Measurements from ENCODE around the gene HOXA9.

The HOXA9 gene

GRCh38 chr7:27165089-27165995 is at the start of gene HOXA9:
Gene HOXA9, minus strand, starts transcription at chr7:27165537. Its CDS starts 80 bp downstream, at chr7:27165457.
- no peak for DNase-seq (ENCODE audit: low read depth)

DNA sequence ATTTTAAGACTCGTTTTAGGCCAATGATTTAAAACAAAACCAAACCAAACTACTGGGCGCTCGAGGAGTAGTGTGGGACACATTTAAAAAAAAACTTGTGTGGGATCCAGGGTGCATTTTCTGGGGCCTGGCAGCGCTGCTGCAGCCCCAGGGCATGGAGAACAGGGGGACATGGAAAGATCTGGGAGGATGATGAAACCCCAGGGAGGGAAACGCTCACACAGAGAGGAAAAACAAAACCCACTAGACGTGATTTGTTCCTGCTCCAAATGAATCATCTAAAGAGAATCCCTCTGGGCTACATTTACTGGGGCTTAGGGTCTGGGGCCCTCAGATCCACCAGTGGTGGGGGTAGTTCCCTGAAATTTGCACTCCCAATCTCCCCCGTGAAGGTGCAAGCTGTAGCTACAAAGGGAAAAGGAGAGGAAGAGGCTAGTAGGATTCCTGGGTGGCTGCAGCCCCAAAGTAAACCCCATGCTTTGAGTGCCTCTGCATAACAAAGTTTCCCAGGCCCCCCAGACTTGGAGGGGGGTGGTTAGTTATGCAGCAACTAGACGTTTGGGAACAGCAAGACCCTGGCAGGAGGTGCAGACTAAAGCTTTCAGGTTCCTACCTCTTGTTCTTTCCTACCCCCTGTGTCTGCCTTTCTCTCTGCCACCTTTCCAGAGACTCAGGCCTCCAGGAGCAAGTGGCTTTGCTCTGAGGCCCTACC is 49.1 kb upstream of the HOXA9 start:
- no peak for DNase-seq (ENCODE audit: low read depth)

DNA sequence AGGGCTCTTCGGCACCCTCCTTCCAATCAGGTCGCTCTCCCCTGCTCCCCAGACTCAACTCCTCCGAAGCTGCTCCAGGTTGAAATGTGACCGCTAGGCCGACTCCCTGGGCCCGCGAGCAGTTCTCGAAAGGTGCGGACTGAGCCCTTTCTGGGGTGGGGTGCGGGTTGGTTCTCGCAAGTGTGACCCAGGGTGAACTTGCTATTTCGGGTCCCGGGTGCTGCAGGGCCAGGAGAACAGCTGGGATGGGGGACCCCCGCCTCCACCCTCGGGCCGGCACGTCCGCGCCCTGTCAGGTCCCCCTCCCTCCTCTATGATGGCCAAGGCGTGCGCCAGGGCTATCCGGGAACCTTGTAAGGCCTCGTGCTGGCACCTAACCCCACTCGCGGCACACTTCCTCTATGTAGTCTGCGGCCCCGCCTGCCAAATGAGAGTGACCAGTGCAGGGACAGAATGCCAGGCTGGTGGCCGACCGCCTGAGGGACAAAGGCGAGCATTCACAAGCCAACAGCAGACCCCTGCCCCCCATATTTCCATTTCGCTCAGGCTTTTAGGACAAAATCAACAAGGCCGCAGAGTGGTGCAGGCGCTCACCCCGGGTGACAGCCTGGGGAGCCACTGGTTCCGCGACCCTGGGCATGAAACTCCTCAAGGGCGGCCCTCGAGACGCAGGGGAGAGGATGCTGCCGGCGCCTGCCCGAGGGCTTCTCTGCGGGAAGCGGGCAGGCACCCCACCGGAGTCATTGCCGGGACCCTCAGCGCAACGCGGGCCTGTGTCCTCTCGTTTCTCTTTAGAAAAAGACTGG is 48.3 kb upstream of the HOXA9 start:
- DNase-seq (ENCODE audit: low read depth) = no peak

GRCh38 chr7:27212497-27213432 is 47.4 kb upstream of the HOXA9 start:
- DNase-seq (ENCODE audit: low read depth) = no peak

GRCh38 chr7:27211764-27212204 is 46.4 kb upstream of the HOXA9 start:
- no peak for DNase-seq (ENCODE audit: low read depth)

DNA sequence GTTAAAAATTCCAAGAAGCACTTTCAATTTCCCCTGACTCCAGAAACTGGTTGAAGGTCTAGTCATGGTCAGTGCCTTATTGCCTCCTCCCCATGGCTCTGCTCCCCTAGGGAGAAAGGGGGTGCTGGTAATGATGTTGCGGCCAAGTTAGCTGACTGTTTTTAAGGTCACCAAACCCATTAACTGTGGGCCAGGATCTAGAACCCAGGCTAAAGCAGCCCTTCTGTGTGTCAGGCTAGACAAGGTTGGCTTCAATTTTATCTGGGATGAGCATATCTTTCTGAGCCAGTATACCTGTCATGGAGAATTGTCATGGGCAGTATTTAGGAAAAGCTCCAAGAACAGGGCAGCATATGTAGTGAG is 45.7 kb upstream of the HOXA9 start:
- no peak for DNase-seq (ENCODE audit: low read depth)

DNA sequence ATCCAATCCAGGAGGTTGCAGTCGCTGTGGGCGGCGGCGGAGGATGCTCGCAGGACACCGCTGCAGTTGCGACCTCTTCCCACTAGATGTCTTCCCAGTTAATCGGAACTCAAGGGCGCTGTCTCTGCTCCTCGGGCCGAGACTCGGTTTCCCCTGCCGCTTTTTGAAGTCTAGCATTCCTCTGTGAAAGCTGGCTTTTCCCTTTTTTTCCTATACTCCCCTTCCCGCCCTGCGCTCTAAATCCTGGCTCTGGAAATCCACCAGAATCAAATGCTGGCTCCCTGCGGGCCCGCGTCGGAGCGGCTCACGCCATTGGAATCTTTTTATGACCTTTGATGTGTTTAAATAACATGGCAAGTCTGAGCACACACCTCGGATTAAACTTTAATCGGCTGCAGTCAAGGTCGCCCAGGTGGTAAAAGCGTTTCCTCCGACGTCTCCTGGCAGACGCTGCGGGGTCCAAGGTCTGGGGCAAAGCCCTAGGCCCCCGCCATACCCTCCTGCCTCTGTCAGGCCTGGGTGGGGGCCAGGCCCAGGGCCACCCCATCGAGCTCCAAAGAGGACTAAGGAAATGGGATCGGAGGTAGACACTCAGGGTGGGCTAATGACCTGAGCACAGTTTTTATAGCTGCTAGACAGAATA is 45.2 kb upstream of the HOXA9 start:
- DNase-seq (ENCODE audit: low read depth) = no peak

DNA sequence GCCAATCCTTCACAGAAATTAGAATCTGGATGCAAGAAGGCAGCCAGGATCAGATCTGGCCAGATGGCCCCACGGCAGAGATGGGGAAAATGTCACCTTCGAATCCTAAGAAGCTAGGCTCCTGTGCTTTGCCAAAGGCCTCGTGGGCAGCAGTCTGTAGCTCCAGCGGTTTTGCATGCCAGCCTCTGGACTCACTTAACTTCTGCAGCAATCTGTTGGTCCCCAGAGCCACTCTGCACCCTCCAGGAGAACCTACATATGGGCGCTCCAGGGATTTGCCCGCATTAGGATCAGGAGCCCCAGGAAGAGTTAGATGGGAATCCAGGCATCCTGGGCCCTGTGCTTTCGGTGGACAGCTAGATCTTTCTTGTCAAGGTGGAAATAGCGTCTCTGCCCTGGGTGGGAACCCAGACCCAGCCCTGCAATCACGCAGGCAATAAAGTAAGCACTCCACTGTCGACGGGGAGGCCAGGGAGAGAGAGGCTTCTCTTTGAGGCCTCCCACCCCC is 44.6 kb upstream of the HOXA9 start:
- no peak for DNase-seq (ENCODE audit: low read depth)

DNA sequence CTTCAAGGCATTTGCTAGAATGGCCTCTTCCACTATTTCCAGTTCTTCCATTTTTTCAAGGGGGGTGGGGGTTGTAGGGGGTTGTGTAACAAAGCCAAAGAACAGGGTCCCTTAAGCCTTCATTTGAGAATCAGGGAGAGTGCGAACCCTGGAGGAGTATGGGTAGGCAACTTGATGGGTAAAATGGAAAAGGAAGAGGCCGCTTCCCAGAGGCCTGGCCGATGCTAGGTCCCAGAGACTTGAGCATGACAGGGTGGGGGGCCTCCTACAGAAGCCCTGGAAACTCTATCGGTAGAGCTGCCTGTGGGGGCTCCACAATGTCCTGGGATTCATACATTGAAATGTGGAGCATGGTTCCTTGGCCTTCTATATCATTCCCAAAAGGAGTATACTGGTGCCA is 43.7 kb upstream of the HOXA9 start:
- DNase-seq (ENCODE audit: low read depth) = no peak

DNA sequence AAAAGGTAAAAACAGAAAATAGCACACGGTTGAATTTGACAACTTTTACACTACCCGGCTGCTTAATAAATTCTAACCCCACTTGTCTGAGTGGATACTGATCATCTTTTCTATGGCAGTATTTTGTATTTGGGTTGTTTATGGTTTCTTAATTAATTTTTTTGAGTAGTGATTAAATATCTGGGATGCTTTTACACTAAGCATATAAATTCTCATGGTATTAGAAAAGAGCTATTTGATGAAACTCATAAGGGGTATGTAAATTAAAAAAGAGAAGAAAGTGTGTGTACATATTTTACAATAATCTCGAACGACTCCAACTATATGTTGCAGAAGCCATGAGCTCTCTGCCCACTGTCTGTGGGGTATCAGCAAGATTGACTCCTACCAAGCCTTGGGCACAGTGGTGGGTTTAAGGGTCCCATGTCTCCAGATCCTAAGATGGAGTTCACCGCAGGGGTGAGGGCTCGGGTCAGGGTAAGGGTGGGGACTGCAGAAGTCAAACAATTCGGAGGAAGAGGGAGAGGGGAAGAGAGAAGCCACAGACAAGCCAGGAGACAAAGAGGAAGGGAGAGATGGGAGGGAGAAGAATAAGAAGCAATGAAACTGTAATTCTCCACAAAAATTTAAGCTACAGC is 42.1 kb upstream of the HOXA9 start:
- no peak for DNase-seq (ENCODE audit: low read depth)

- no peak for DNase-seq (ENCODE audit: low read depth)
Observed at GRCh38 chr7:27205325-27206280, 40.3 kb upstream of the HOXA9 start.

GRCh38 chr7:27204851-27205322 is 39.5 kb upstream of the HOXA9 start:
- DNase-seq (ENCODE audit: low read depth) = no peak

DNA sequence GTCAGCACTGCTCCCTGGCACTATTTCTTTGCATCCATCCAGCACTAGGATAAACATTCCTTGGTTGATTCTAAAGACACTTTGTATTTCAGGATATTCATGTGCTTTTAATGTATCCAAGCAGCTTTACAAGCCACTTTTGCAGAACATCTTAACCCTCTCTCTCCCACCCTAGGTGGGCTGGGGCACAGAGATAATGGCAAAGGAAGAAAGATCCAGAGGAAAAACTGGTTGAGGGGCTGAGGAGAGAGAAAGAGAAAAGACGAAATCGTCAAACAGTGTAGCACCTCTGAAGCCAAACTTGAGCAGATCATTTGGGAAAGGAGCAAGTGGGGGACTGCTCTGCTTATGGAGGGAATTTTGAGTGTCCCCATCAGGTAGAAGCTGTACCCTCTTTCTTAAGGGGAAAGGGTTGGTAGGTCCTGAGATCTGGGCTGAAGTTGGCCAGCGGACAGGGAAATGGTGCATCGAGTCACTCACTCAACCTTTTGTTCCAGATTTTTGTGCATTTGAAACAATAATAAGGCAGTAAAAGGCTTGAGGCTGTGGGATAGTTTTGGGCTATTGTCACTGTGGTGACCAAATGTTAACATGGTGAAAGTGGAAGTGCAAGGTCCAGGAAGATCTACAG is 38.7 kb upstream of the HOXA9 start:
- no peak for DNase-seq (ENCODE audit: low read depth)

GRCh38 chr7:27203365-27203953 is 38.1 kb upstream of the HOXA9 start:
- no peak for DNase-seq (ENCODE audit: low read depth)

GRCh38 chr7:27202862-27203134 is 37.5 kb upstream of the HOXA9 start:
- no peak for DNase-seq (ENCODE audit: low read depth)

GRCh38 chr7:27202018-27202861 is 36.9 kb upstream of the HOXA9 start:
- DNase-seq (ENCODE audit: low read depth) = no peak

DNA sequence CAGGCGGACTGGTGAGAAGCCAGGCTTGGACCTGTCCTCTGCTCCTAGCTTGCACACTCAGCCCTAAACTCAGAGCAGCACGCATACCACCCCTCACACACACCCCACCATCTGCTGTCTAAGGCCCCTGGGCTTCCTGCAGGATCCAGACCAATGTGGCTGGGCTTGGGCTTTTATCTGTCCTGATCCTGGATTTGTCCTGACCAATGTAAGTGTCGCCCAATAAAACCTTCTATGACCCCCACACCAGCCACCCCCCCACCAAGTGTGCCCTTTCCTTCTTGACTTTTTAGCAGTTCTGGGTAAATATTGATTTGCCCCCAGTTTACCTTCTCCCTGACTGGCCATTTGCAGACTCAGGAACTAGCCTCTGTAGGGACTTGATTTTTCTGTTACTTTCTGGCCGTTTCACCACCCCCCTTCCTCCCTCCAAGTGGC is 36.3 kb upstream of the HOXA9 start:
- no peak for DNase-seq (ENCODE audit: low read depth)
